Prostate gland (tissue), 2 donors: ENCODE measurements around the gene ARHGAP26. TPM values are rescaled to one million over a fixed set of nuclear protein-coding genes. Genes with fewer than 3 reads are reported as not detected.

Experiments
- DNase-seq: peaks from one replicate; pipeline ENCODE4 v3.0.0-alpha.2; 2019; ENCODE audit warnings: low spot score
- H3K27ac ChIP-seq, 2 donors: fragments of 200-600 bp; sonication (generic); 2 replicates each; pipeline ENCODE4 v1.5.1; 2017 to 2019
- H3K27me3 ChIP-seq: fragments of 200-600 bp; sonication (generic); replicated peaks from 2 replicates; pipeline ENCODE4 v1.5.1; 2019; ENCODE audit not compliant: insufficient read depth
- H3K36me3 ChIP-seq, 2 donors: fragments of 200-600 bp; sonication (generic); 1 replicate in 1 of 2; 2 replicates in 1 of 2; pipeline versions ENCODE4 v1.5.1 to v1.8.1; 2017 to 2019
- H3K4me1 ChIP-seq: fragments of 200-600 bp; sonication (generic); replicated peaks from 2 replicates; pipeline ENCODE4 v1.5.1; 2019
- H3K4me3 ChIP-seq, 2 donors: fragments of 200-600 bp; sonication (generic); 2 replicates each; pipeline ENCODE4 v1.5.1; 2017 to 2019
- H3K9me3 ChIP-seq: fragments of 200-600 bp; sonication (generic); 2 replicates; pipeline ENCODE4 v1.5.1; 2017
- POLR2A ChIP-seq: fragments of 450-650 bp; IDR thresholded peaks from one replicate; pipeline ENCODE4 v1.6.1; 2016; ENCODE audit warnings: antibody characterized with exemption, mild to moderate bottlenecking
- POLR2AphosphoS5 ChIP-seq: sonication (generic); formaldehyde crosslinking; IDR thresholded peaks from one replicate; pipeline ENCODE4 v1.6.1; 2017; ENCODE audit warnings: antibody characterized with exemption
- WGBS: methylation state at CpG from one replicate; pipeline ENCODE4 v1.1.5; 2018; 5-methylcytosine and 5-hydroxymethylcytosine counted together
- intact Hi-C: fragments of 100-400 bp; cut with DNase I; formaldehyde crosslinking; loops from one replicate; pipeline ENCODE4 v1.14.2; 2022
- total RNA-seq, 2 donors: library from RNA; depleted of rRNA; stranded (reverse); fragments of >200 nt; gene quantifications; one replicate each; pipeline ENCODE4 v1.1.0, GENCODE V29; 2016
- TF ChIP-seq, protein P1 (sequence below), 4 experiments: fragments of 200-600 bp in 2 of 4; fragments of 450-650 bp in 2 of 4; sonication (generic) in 2 of 4; IDR thresholded peaks; 1 replicate in 3 of 4; 2 replicates in 1 of 4; pipeline ENCODE4 v1.5.1; 2016 to 2019; ENCODE audit warnings: antibody characterized with exemption in 4 of 4, mild to moderate bottlenecking in 2 of 4, moderate library complexity in 2 of 4

ARHGAP26 gene
- total RNA-seq, 2 donors from 2014 or later, result 11.7 to 39.8 TPM

DNA sequence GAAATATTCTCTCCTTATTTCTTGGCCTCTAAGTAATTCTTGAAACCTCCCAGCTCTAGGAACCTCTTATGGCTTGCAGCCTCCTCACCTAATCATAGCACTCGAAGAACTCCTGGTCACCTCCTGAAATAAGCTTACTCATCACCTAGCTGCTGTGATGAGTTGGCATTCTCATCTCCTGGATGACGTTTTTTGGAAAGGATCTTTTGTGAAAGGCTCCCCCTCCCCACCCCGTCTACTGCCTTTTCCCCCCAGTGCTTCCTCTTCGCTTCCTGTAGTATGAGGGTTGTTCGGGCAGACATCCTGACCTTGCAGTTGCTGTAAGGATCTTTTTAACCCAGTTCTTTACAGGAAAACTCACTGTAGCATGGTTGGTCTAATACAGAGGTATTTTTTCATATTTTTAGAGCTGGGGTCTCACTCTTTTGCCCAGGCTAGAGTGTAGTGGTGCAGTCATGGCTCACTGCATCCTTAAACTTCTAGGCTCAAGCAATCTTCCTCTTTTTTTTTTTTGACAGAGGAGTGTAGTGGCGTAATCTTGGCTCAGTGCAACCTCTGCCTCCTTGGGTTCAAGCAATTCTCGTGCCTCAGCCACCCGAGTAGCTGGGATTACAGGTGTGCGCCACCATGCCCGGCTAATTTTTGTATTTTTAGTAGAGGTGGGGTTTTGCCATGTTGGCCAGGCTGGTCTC is 41.8 kb downstream of the ARHGAP26 start:
- DNase-seq, result no peak
- H3K27ac ChIP-seq, result no peak overlapping the region
- WGBS, result 85% methylated on average over 10 of the region's 10 CpGs
- peaks cover 2% of the 10 kb centered on the region for H3K4me1 ChIP-seq
- TF ChIP-seq, protein P1, sequence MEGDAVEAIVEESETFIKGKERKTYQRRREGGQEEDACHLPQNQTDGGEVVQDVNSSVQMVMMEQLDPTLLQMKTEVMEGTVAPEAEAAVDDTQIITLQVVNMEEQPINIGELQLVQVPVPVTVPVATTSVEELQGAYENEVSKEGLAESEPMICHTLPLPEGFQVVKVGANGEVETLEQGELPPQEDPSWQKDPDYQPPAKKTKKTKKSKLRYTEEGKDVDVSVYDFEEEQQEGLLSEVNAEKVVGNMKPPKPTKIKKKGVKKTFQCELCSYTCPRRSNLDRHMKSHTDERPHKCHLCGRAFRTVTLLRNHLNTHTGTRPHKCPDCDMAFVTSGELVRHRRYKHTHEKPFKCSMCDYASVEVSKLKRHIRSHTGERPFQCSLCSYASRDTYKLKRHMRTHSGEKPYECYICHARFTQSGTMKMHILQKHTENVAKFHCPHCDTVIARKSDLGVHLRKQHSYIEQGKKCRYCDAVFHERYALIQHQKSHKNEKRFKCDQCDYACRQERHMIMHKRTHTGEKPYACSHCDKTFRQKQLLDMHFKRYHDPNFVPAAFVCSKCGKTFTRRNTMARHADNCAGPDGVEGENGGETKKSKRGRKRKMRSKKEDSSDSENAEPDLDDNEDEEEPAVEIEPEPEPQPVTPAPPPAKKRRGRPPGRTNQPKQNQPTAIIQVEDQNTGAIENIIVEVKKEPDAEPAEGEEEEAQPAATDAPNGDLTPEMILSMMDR (IDR thresholded peaks at IDR 0.05), result no peak
- no peak for TF ChIP-seq POLR2AphosphoS5
- TF ChIP-seq POLR2A, result no peak
- H3K27me3 ChIP-seq, result no peaks in the 10 kb centered on the region
- H3K4me3 ChIP-seq, result no peak overlapping the region
- intact Hi-C loops, result no loop called here
- no peaks in the 10 kb centered on the region for H3K9me3 ChIP-seq
- no peaks in the 10 kb centered on the region for H3K36me3 ChIP-seq

DNA sequence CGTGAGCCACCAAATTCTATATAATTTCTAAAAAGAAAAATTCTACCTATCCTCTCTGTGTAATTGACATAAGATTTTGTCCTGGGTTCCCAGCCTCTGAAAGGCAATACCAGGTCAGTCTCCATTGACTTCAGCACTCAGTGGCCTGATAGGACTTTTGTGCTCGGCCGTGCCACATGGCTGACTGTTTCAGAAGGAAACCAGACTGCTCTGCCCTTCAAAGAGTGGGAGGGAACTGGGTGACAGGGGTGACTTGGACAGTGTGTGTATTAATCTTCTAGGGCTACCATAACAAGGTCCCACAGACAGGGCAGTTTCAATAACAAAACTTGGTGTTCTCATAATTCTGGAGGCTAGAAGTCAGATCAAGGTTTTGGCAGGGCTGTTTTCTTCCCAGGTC is 43.0 kb downstream of the ARHGAP26 start:
- intact Hi-C loops, result no loop called here

DNA sequence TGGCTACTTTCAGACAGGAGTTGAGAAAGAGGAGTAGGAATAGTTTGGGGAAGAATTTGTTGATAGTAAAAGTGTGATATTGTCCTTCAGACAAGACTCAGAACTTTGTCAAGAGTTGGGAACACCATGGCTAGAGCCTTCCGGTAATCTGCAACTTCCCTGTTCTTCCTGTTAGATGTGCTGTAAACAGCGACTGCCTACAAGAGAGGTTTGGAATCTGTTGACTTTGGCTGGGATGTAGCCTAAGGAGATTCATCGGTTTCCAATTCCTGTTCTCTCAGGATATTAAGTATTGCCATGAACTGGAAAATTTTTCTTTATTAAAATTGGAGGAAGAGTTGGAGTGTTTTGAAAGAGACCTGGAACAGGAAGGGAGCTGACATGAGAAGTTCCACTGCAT is 43.9 kb downstream of the ARHGAP26 start:
- DNase-seq, result peak; percentile 55
- Histone ChIP-seq H3K4me3 (no peak overlapping the region), H3K27me3 (no peaks in the 10 kb centered on the region), H3K27ac (peak overlapping the region; percentile 58 to 62), H3K9me3 (no peaks in the 10 kb centered on the region), H3K4me1 (peaks cover 13% of the 10 kb centered on the region), H3K36me3 (no peaks in the 10 kb centered on the region)
- TF ChIP-seq POLR2AphosphoS5 (peak; percentile 86), POLR2A (no peak)
- 42% methylated on average over 3 of the region's 3 CpGs for WGBS
- intact Hi-C loops, result no loop called here

More for the DNA sequence above, 43.0 kb downstream of the ARHGAP26 start:
- no peak overlapping the region for H3K4me3 ChIP-seq
- peak overlapping the region in 1 of 2 donors; percentile 58 for H3K27ac ChIP-seq
- DNase-seq, result no peak
- H3K27me3 ChIP-seq, result no peaks in the 10 kb centered on the region
- WGBS, result 95% methylated on average over 3 of the region's 3 CpGs
- no peaks in the 10 kb centered on the region for H3K9me3 ChIP-seq
- H3K4me1 ChIP-seq, result peaks cover 10% of the 10 kb centered on the region
- TF ChIP-seq, protein P1 (IDR thresholded peaks at IDR 0.05), result no peak
- TF ChIP-seq POLR2AphosphoS5 (no peak), POLR2A (no peak)
- H3K36me3 ChIP-seq, result no peaks in the 10 kb centered on the region

DNA sequence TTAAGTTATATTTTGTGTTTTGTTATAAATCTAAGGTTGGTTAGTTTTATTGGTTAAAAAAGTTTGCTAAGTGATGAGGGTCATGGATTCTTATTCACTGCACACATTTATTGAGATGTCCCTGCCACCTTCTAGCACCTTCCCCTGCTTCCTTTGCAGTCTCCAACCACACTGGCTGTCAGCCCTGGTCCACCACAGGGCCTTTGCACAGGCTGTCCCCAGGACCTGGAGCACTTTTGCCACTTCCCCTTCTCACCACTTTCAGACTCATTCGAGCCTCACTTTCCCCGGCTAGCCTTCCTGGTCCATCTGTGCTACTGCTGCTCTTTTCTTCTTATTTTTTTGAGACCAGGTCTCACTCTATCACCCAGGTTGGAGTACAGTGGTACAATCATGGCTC is 45.3 kb downstream of the ARHGAP26 start:
- no peak for DNase-seq
- no peak overlapping the region for H3K4me3 ChIP-seq
- intact Hi-C loops, result no loop called here
- no peak for TF ChIP-seq POLR2AphosphoS5
- no peaks in the 10 kb centered on the region for H3K36me3 ChIP-seq
- no peaks in the 10 kb centered on the region for H3K9me3 ChIP-seq
- 100% methylated on average over 2 of the region's 2 CpGs for WGBS
- H3K4me1 ChIP-seq, result peaks cover 13% of the 10 kb centered on the region
- no peak overlapping the region for H3K27ac ChIP-seq
- no peaks in the 10 kb centered on the region for H3K27me3 ChIP-seq

DNA sequence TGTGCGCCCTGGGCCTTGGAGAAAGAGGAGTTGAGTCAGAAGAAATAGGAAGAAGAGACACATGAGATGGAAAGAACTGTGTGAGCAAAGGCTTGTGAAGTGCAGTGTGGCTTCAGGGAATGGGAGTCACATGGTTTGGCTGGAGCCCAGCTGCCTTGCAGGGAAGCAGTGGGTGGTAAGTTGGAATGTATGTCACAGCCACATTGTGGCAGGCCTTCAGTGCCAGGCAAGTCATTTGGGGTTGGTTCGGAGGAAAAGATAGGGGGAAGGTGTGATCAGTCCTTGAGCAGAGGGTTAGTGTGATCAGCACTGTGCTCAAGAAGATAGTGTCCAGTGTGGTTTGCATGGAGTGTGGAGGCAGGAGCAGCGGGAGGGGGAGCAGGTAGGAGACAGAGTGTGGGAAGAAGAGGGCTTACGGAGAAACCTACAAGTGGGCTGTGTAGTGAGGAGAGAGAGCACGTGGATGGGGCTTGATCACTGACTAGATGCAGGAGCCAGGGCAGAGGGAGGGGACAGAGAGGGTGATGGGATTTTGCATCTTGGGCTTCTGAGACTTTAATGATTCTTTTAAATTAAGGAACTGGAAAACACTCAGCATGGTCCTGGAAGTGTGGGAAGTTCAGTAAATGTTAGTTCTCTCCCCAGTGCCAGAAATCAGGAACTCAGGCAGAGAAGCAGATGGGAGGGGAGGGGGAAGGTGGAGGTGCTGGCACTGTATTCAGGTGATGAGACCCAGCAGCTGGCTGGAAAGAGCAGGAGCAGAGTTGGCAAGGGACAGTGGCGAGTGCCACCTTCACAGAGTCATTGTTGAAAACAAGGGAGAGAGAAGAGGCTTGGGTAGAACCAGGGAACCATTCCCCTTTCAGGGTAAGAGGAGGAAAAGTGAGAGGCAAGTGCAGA is 46.6 kb downstream of the ARHGAP26 start:
- H3K9me3 ChIP-seq, result no peaks in the 10 kb centered on the region
- H3K27me3 ChIP-seq, result no peaks in the 10 kb centered on the region
- H3K4me3 ChIP-seq, result no peak overlapping the region
- WGBS, result 89% methylated on average over 6 of the region's 6 CpGs
- H3K27ac ChIP-seq, result peak overlapping the region; percentile 56 to 60
- TF ChIP-seq, protein P1 (IDR thresholded peaks at IDR 0.05), result no peak
- TF ChIP-seq POLR2AphosphoS5 (no peak), POLR2A (no peak)
- intact Hi-C loops, result no loop called here
- no peak for DNase-seq
- no peaks in the 10 kb centered on the region for H3K36me3 ChIP-seq
- H3K4me1 ChIP-seq, result peaks cover 13% of the 10 kb centered on the region
